Glutamatergic neuron (in vitro differentiated cells): ENCODE results near the gene GAS2L1. TPM values are rescaled to one million over a fixed set of nuclear protein-coding genes. Genes with fewer than 3 reads are reported as not detected.

ENCODE experiments used
- DNase-seq: peaks from one replicate; pipeline ENCODE4 v3.0.0; 2022
- H3K27ac Mint-ChIP-seq: one replicate; pipeline ENCODE4 v1.8.0; 2020; ENCODE audit warnings: mild to moderate bottlenecking, mixed read lengths, inconsistent platforms; ENCODE audit not compliant: unreplicated experiment
- H3K27me3 Mint-ChIP-seq: one replicate; pipeline ENCODE4 v1.8.0; 2020; ENCODE audit warnings: mild to moderate bottlenecking, moderate library complexity, mixed read lengths, inconsistent platforms; ENCODE audit not compliant: unreplicated experiment
- H3K36me3 Mint-ChIP-seq: one replicate; pipeline ENCODE4 v1.8.0; 2020; ENCODE audit warnings: mild to moderate bottlenecking, mixed read lengths, inconsistent platforms; ENCODE audit not compliant: unreplicated experiment
- H3K4me1 Mint-ChIP-seq: one replicate; pipeline ENCODE4 v1.8.0; 2020; ENCODE audit warnings: mild to moderate bottlenecking, low read depth, mixed read lengths, inconsistent platforms; ENCODE audit not compliant: unreplicated experiment
- H3K4me3 Mint-ChIP-seq: one replicate; pipeline ENCODE4 v1.8.0; 2020; ENCODE audit warnings: mild to moderate bottlenecking, mixed read lengths, inconsistent platforms; ENCODE audit not compliant: unreplicated experiment
- H3K9me3 Mint-ChIP-seq: one replicate; pipeline ENCODE4 v1.8.0; 2020; ENCODE audit warnings: mild to moderate bottlenecking, moderate library complexity, mixed read lengths, inconsistent platforms; ENCODE audit not compliant: unreplicated experiment
- total RNA-seq: library from RNA; stranded (reverse); fragmentation: NEBNext Ultra II Directional; extraction: Animal tissue kit (Norgen Biotek cat#: 25700); gene quantifications from one replicate; pipeline ENCODE4 v1.2.1, GENCODE V29; 2021; ENCODE audit not compliant: unreplicated experiment
- TF ChIP-seq, protein P1 (sequence below): fragments of 200-600 bp; sonication (generic); IDR thresholded peaks from one replicate; pipeline ENCODE4 v1.5.0; 2021; ENCODE audit not compliant: partially characterized antibody, unreplicated experiment

GAS2L1 gene
- total RNA-seq, 1 donor from 2014 or later, result 10.3 TPM

- TF ChIP-seq, protein P1, sequence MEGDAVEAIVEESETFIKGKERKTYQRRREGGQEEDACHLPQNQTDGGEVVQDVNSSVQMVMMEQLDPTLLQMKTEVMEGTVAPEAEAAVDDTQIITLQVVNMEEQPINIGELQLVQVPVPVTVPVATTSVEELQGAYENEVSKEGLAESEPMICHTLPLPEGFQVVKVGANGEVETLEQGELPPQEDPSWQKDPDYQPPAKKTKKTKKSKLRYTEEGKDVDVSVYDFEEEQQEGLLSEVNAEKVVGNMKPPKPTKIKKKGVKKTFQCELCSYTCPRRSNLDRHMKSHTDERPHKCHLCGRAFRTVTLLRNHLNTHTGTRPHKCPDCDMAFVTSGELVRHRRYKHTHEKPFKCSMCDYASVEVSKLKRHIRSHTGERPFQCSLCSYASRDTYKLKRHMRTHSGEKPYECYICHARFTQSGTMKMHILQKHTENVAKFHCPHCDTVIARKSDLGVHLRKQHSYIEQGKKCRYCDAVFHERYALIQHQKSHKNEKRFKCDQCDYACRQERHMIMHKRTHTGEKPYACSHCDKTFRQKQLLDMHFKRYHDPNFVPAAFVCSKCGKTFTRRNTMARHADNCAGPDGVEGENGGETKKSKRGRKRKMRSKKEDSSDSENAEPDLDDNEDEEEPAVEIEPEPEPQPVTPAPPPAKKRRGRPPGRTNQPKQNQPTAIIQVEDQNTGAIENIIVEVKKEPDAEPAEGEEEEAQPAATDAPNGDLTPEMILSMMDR, result no peak
- DNase-seq, result no peak
- no peak overlapping the region for H3K27ac Mint-ChIP-seq
- H3K4me1 Mint-ChIP-seq, result peaks cover 13% of the 10 kb centered on the region
- H3K27me3 Mint-ChIP-seq, result peaks cover 22% of the 10 kb centered on the region
- peaks cover 8% of the 10 kb centered on the region for H3K9me3 Mint-ChIP-seq
- H3K4me3 Mint-ChIP-seq, result peak overlapping the region; percentile 61
- peaks cover 16% of the 10 kb centered on the region for H3K36me3 Mint-ChIP-seq
Observed at GRCh38 chr22:29312218-29313125, 6.0 kb downstream of the GAS2L1 start.

DNA sequence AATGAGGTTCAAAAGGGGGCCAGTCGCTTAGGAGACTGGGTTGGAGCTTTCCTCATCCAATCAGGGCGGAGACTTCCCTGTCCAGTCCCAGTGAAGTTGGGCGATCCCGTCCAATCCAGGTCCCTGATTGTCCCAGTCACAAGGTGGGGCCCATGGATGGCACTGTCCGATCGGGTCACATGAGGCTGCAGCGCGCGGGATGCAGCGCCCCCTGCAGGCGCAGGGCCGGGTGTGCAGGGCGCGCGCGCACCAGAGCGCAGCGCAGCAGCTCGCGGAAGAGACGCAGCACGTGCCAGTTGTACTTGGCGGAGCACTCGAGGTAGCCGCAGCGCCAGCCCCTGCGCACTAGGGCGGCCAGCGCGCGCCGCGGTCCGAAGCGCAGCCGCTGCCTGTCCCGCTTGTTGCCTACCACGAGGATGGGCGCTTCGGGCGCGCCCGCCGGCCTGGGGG is 6.7 kb downstream of the GAS2L1 start:
- TF ChIP-seq, protein P1, result peak; percentile 94
- no peak for DNase-seq
- peaks cover 22% of the 10 kb centered on the region for H3K27me3 Mint-ChIP-seq
- H3K27ac Mint-ChIP-seq, result no peak overlapping the region
- peaks cover 13% of the 10 kb centered on the region for H3K4me1 Mint-ChIP-seq
- no peak overlapping the region for H3K4me3 Mint-ChIP-seq
- peaks cover 16% of the 10 kb centered on the region for H3K36me3 Mint-ChIP-seq
- peaks cover 6% of the 10 kb centered on the region for H3K9me3 Mint-ChIP-seq

GRCh38 chr22:29313576-29314466 is 7.4 kb downstream of the GAS2L1 start:
- Mint-ChIP-seq H3K27me3 (peaks cover 22% of the 10 kb centered on the region), H3K36me3 (peaks cover 16% of the 10 kb centered on the region), H3K4me3 (peak overlapping the region; percentile 79), H3K9me3 (peaks cover 6% of the 10 kb centered on the region), H3K4me1 (peaks cover 13% of the 10 kb centered on the region), H3K27ac (peak overlapping the region; percentile 55)
- TF ChIP-seq, protein P1, result no peak
- DNase-seq, result no peak

- TF ChIP-seq, protein P1, result no peak
- Mint-ChIP-seq H3K27me3 (peaks cover 22% of the 10 kb centered on the region), H3K4me1 (peaks cover 13% of the 10 kb centered on the region), H3K9me3 (peaks cover 6% of the 10 kb centered on the region), H3K36me3 (peaks cover 16% of the 10 kb centered on the region), H3K27ac (peak overlapping the region; percentile 55), H3K4me3 (peak overlapping the region; percentile 79)
- DNase-seq, result no peak
Observed at GRCh38 chr22:29314537-29315285, 8.3 kb downstream of the GAS2L1 start.
